Vagina (tissue), 2 donors: Measurements from ENCODE around the gene CSMD2. TPM values are rescaled to one million over a fixed set of nuclear protein-coding genes. Genes with fewer than 3 reads are reported as not detected.

Source experiments
- DNase-seq, 2 donors: peaks; one replicate each; pipeline ENCODE4 v3.0.0-alpha.2; 2017; ENCODE audit errors: extremely low spot score in 2 of 2
- H3K27ac ChIP-seq: fragments of 200-600 bp; sonication (generic); one replicate; pipeline ENCODE4 v1.5.1; 2019
- H3K27me3 ChIP-seq: fragments of 200-600 bp; sonication (generic); one replicate; pipeline ENCODE4 v1.5.1; 2019
- H3K36me3 ChIP-seq, 2 donors: fragments of 200-600 bp; sonication (generic); one replicate each; pipeline ENCODE4 v1.5.1; 2017 to 2019
- H3K4me1 ChIP-seq: fragments of 200-600 bp; sonication (generic); one replicate; pipeline ENCODE4 v1.5.1; 2019
- H3K4me3 ChIP-seq, 2 donors: fragments of 200-600 bp; sonication (generic); 1 replicate in 1 of 2; 2 replicates in 1 of 2; pipeline ENCODE4 v1.5.1; 2016 to 2019
- H3K9me3 ChIP-seq: fragments of 200-600 bp; sonication (generic); one replicate; pipeline ENCODE4 v1.5.1; 2019
- POLR2A ChIP-seq, 2 donors: fragments of 450-650 bp; IDR thresholded peaks; one replicate each; pipeline ENCODE4 v1.6.1; 2017; ENCODE audit warnings: antibody characterized with exemption in 2 of 2, mild to moderate bottlenecking in 2 of 2, moderate library complexity in 2 of 2
- POLR2AphosphoS5 ChIP-seq, 2 donors: sonication (generic); formaldehyde crosslinking; IDR thresholded peaks; one replicate each; pipeline ENCODE4 v1.9.0; 2017; ENCODE audit warnings: antibody characterized with exemption in 2 of 2, mild to moderate bottlenecking in 2 of 2, low read depth in 1 of 2; ENCODE audit not compliant: insufficient read depth in 1 of 2
- intact Hi-C: fragments of 100-400 bp; cut with DNase I; formaldehyde crosslinking; loops from one replicate; pipeline ENCODE4 v1.15.1; 2023
- total RNA-seq: library from RNA; depleted of rRNA; stranded (reverse); fragments of >200 nt; gene quantifications from one replicate; pipeline ENCODE4 v1.2.3, GENCODE V29; 2016
- TF ChIP-seq, protein P1 (sequence below), 3 experiments: fragments of 450-650 bp in 2 of 3; fragments of 200-600 bp in 1 of 3; sonication (generic) in 1 of 3; IDR thresholded peaks; one replicate each; pipeline ENCODE4 v1.5.1; 2017 to 2019; ENCODE audit warnings: antibody characterized with exemption in 3 of 3, mild to moderate bottlenecking in 2 of 3, moderate library complexity in 2 of 3

Gene CSMD2
- total RNA-seq, 1 donor from 2014 or later: 0.25 TPM

DNA sequence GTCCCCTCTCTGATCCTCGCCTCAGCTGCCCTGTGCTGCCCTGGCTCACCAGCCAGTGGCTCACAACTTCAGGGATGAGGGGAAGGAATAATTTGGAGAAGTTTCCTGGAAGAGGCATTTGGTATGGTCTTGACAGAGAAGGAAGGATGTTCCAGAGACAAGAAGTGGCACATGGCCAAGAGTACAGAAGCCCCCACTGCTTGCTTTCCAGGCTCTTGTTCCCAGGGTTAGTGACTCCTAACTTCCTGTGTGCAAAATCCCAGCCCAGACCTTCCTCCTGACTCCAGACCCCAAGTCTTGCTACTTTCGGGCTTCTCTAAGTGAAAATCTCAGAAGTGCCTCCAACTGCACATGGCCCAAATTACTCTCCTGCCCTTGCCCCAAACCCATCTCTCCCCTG, 215.5 kb downstream of the CSMD2 start:
- TF ChIP-seq POLR2AphosphoS5 (IDR thresholded peaks at IDR 0.05; ENCODE audit: insufficient read depth in 1 of 2, low read depth in 1 of 2) (no peak), POLR2A (IDR thresholded peaks at IDR 0.05) (no peak)
- TF ChIP-seq, protein P1, sequence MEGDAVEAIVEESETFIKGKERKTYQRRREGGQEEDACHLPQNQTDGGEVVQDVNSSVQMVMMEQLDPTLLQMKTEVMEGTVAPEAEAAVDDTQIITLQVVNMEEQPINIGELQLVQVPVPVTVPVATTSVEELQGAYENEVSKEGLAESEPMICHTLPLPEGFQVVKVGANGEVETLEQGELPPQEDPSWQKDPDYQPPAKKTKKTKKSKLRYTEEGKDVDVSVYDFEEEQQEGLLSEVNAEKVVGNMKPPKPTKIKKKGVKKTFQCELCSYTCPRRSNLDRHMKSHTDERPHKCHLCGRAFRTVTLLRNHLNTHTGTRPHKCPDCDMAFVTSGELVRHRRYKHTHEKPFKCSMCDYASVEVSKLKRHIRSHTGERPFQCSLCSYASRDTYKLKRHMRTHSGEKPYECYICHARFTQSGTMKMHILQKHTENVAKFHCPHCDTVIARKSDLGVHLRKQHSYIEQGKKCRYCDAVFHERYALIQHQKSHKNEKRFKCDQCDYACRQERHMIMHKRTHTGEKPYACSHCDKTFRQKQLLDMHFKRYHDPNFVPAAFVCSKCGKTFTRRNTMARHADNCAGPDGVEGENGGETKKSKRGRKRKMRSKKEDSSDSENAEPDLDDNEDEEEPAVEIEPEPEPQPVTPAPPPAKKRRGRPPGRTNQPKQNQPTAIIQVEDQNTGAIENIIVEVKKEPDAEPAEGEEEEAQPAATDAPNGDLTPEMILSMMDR (IDR thresholded peaks at IDR 0.05): no peak
- no peaks in the 10 kb centered on the region for H3K9me3 ChIP-seq
- H3K4me1 ChIP-seq: no peaks in the 10 kb centered on the region
- H3K36me3 ChIP-seq: no peaks in the 10 kb centered on the region
- no peak for DNase-seq
- H3K4me3 ChIP-seq: no peak overlapping the region
- no peaks in the 10 kb centered on the region for H3K27me3 ChIP-seq
- no peak overlapping the region for H3K27ac ChIP-seq
- intact Hi-C loops: no loop called here

DNA sequence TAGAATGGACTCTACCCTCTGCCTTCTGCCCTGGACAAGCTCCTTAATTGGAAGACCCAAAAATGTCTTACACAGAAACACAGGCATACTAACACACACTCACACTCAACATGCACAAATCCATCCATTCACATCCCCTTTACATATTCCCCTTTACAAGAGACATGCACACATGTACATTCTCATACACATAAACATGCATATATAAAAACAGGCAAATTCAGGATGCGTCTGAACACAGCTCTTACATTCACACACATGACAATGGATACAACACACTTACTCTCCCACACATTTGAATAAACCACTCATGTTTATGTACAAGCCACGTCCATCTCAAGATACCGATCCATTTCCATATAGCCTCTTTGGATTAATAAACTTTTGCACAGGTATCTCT, 216.7 kb downstream of the CSMD2 start:
- Histone ChIP-seq H3K27me3 (no peaks in the 10 kb centered on the region), H3K36me3 (no peaks in the 10 kb centered on the region), H3K4me1 (no peaks in the 10 kb centered on the region), H3K4me3 (no peak overlapping the region), H3K9me3 (no peaks in the 10 kb centered on the region), H3K27ac (no peak overlapping the region)
- TF ChIP-seq POLR2AphosphoS5 (IDR thresholded peaks at IDR 0.05; ENCODE audit: insufficient read depth in 1 of 2, low read depth in 1 of 2) (no peak), POLR2A (IDR thresholded peaks at IDR 0.05) (no peak)
- TF ChIP-seq, protein P1 (IDR thresholded peaks at IDR 0.05): no peak
- DNase-seq: no peak
- intact Hi-C loops: no loop called here

DNA sequence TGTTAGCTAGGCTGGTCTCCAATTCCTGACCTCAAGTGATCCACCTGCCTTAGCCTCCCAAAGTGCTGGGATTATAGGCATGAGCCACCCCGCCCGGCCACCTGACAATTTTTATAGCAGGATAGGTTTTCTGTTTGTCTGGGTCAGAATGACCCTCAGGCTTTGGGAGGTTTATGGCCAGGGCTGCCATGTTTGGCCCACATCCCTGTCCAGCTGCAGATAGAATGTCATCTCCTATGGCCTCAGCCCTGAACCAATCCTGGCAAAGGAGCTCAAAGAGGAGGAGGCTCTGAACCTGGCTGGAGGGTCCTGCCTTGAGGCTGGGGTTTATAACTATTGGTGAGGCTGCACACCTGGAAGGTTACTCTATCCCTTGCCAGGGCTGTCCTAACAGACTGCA, 218.2 kb downstream of the CSMD2 start:
- Histone ChIP-seq H3K27ac (no peak overlapping the region), H3K9me3 (no peaks in the 10 kb centered on the region), H3K4me1 (no peaks in the 10 kb centered on the region), H3K27me3 (no peaks in the 10 kb centered on the region), H3K36me3 (no peaks in the 10 kb centered on the region), H3K4me3 (no peak overlapping the region)
- no peak for TF ChIP-seq POLR2AphosphoS5 (IDR thresholded peaks at IDR 0.05; ENCODE audit: insufficient read depth in 1 of 2, low read depth in 1 of 2)
- TF ChIP-seq, protein P1 (IDR thresholded peaks at IDR 0.05): no peak
- TF ChIP-seq POLR2A (IDR thresholded peaks at IDR 0.05): no peak
- intact Hi-C loops: no loop called here
- no peak for DNase-seq

DNA sequence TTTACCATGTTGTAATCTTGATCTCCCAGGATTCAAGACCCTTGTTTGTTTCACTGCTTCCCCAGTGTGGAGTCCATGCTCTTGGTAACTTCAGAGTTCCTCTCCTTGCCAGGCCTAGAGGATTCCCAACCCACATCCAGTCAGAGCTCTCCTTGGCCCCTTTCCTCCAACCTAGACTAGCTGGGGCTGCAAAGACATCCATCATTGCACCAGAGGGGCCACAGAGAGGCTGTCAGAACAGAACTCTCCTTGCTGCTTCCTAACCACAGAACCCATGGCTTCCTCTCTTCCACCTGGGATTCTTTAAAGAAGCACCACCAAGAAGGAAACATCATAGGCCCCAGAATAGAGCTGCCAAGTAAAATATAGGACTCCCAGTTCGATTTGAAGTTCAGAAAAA, 220.2 kb downstream of the CSMD2 start:
- no peak overlapping the region for H3K4me3 ChIP-seq
- no peak for DNase-seq
- H3K27me3 ChIP-seq: no peaks in the 10 kb centered on the region
- no peaks in the 10 kb centered on the region for H3K4me1 ChIP-seq
- TF ChIP-seq POLR2A (IDR thresholded peaks at IDR 0.05) (no peak), POLR2AphosphoS5 (IDR thresholded peaks at IDR 0.05; ENCODE audit: insufficient read depth in 1 of 2, low read depth in 1 of 2) (no peak)
- TF ChIP-seq, protein P1 (IDR thresholded peaks at IDR 0.05): no peak
- H3K36me3 ChIP-seq: no peaks in the 10 kb centered on the region
- intact Hi-C loops: no loop called here
- H3K27ac ChIP-seq: no peak overlapping the region
- no peaks in the 10 kb centered on the region for H3K9me3 ChIP-seq

DNA sequence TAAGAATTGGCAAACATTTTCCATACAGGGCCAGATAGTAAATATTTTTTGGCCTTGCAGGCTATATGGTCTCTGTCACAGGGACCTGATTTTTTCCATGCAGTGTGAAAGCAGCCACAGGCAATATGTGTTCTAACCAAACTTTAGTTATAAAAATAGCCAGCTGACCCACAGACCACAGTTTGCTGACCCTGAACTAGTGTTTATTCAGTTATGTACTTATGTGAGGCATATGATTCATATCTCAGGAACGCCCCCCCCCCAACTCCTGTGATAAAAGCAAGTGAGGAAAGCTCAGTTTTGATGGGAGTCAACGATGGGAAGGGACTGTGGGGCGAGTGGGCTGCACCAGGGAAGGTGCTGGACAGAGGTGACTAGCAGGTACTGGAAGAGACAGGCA, 221.1 kb downstream of the CSMD2 start:
- H3K4me3 ChIP-seq: no peak overlapping the region
- intact Hi-C loops: no loop called here
- H3K4me1 ChIP-seq: no peaks in the 10 kb centered on the region
- H3K9me3 ChIP-seq: no peaks in the 10 kb centered on the region
- no peaks in the 10 kb centered on the region for H3K36me3 ChIP-seq
- no peak for TF ChIP-seq POLR2A (IDR thresholded peaks at IDR 0.05)
- TF ChIP-seq POLR2AphosphoS5 (IDR thresholded peaks at IDR 0.05; ENCODE audit: insufficient read depth in 1 of 2, low read depth in 1 of 2): no peak
- TF ChIP-seq, protein P1 (IDR thresholded peaks at IDR 0.05): no peak
- DNase-seq: no peak
- H3K27ac ChIP-seq: no peak overlapping the region
- no peaks in the 10 kb centered on the region for H3K27me3 ChIP-seq
